CD4-positive, alpha-beta T cell (primary cell): Measurements from ENCODE around the gene SKA3. TPM values are rescaled to one million over a fixed set of nuclear protein-coding genes. Genes with fewer than 3 reads are reported as not detected.

ENCODE experiments used
- ATAC-seq: fragments of 200-7000 bp; cut with Tn5 transposase; one replicate; pipeline ENCODE4 v1.10.0; 2022; ENCODE audit warnings: mild to moderate bottlenecking; ENCODE audit not compliant: poor library complexity
- CTCF ChIA-PET: fragments of 350-600 bp; sonication (Branson Sonifier 250); formaldehyde crosslinking; loops from one replicate; lab custom pipeline; 2021; ENCODE audit warnings: antibody characterized with exemption, inconsistent platforms; lab: Charles Lee
- POLR2A ChIA-PET: fragments of 350-600 bp; sonication (Branson Sonifier 250); formaldehyde crosslinking; loops from one replicate; lab custom pipeline; 2021; ENCODE audit warnings: antibody characterized with exemption, inconsistent platforms; lab: Charles Lee
- DNase-seq, 14 experiments: peaks; one replicate each; pipeline ENCODE4 v3.0.0-alpha.2; 2013 to 2020; ENCODE audit warnings: mixed read lengths in 2 of 14
- H3K27ac ChIP-seq, 2 donors: one replicate each; pipeline versions ENCODE4 v1.5.1 to v1.7.0; 2013; ENCODE audit warnings: low read length in 2 of 2, low read depth in 1 of 2, mild to moderate bottlenecking in 1 of 2
- H3K27me3 ChIP-seq, 2 experiments: 1 replicate in 1 of 2; 2 replicates in 1 of 2; pipeline versions ENCODE4 v1.6.1 to v1.7.0; 2013; ENCODE audit warnings: low read length in 2 of 2, control low read depth in 1 of 2, mild to moderate bottlenecking in 1 of 2, moderate library complexity in 1 of 2; ENCODE audit not compliant: insufficient read depth in 2 of 2, control insufficient read depth in 1 of 2
- H3K36me3 ChIP-seq: one replicate; pipeline ENCODE4 v1.6.1; 2013; ENCODE audit warnings: low read length, control low read depth; ENCODE audit not compliant: insufficient read depth
- H3K4me1 ChIP-seq: one replicate; pipeline ENCODE4 v1.6.1; 2013; ENCODE audit warnings: low read length, control low read depth; ENCODE audit not compliant: insufficient read depth
- H3K4me3 ChIP-seq: one replicate; pipeline ENCODE4 v1.5.1; 2013; ENCODE audit warnings: mild to moderate bottlenecking, low read length, moderate library complexity
- H3K9me3 ChIP-seq, 2 experiments: 1 replicate in 1 of 2; 2 replicates in 1 of 2; pipeline versions ENCODE4 v1.6.1 to v1.7.0; 2013; ENCODE audit warnings: low read length in 2 of 2, mild to moderate bottlenecking in 2 of 2, control low read depth in 1 of 2, moderate library complexity in 1 of 2; ENCODE audit not compliant: control insufficient read depth in 1 of 2, insufficient read depth in 1 of 2
- H3K27ac Mint-ChIP-seq: one replicate; pipeline ENCODE4 v1.8.0; 2020; ENCODE audit warnings: mixed read lengths
- H3K27me3 Mint-ChIP-seq: one replicate; pipeline ENCODE4 v1.8.0; 2021; ENCODE audit warnings: mixed read lengths
- H3K36me3 Mint-ChIP-seq: one replicate; pipeline ENCODE4 v1.8.0; 2021; ENCODE audit warnings: low read depth, mixed read lengths
- H3K4me1 Mint-ChIP-seq: one replicate; pipeline ENCODE4 v1.8.0; 2021; ENCODE audit warnings: low read depth, mixed read lengths
- H3K4me3 Mint-ChIP-seq: one replicate; pipeline ENCODE4 v1.8.0; 2020; ENCODE audit warnings: mild to moderate bottlenecking, mixed read lengths
- H3K9me3 Mint-ChIP-seq: one replicate; pipeline ENCODE4 v1.8.0; 2020; ENCODE audit warnings: mixed read lengths
- intact Hi-C, 2 experiments: fragments of 100-400 bp; cut with DNase I in 1 of 2; cut with micrococcal nuclease in 1 of 2; formaldehyde crosslinking; loops; one replicate each; pipeline versions ENCODE4 v1.15.1 to v1.9.0; 2023 to 2025; cut with DNase I, micrococcal nuclease
- total RNA-seq, 174 experiments: library from RNA in 2 of 174; stranded (reverse) in 2 of 174; gene quantifications; one replicate each; pipeline ENCODE4 v1.2.3 and lab custom pipeline; 2021 to 2026
- TF ChIP-seq, protein P1 (sequence below): fragments of 200-600 bp; IDR thresholded peaks from one replicate; pipeline ENCODE4 v1.8.0; 2022; ENCODE audit warnings: antibody characterized with exemption, mild to moderate bottlenecking

Gene SKA3
- total RNA-seq, 2 experiments from 2014 or later: 0.30 TPM; not detected in 1

DNA sequence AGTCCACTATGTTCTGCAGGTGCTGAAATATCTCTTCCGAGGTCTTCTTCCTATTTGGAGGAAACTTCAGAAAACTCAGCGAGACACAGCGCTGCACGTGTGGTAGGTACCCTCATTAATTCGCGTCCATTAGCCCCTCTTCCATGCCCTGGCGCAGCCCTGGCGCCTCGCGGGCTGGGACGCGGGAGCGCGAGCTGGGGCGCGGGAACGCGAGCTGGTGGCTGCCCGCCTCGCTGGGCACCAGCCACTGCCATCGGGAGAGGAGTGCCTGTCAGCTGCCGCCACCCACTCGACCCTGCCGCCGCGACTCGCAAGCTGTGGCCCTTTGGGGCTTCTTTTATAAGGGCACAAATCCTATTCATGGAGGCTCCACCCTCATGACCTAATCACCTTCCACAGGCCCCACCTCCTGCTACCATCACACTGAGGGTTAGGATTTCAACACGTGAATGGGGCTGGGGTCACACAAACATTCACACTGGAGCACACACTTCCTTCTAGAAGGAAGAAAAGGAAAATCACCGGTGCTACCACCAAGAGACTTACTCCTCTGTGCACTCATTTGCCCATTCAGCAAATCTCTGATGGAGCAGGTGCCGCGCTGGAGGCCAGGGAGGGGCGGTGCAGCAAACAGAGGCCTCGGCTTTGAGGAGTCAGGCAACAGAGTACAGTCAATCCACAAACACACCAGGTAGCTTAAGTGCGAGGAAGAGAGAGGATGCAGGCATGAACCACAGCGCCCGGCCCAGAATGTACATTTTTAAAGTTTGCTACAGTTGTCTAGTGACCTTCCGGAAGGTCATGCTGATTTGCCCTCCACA is 71.9 kb downstream of the SKA3 start:
- H3K4me1 Mint-ChIP-seq: no peaks in the 10 kb centered on the region
- intact Hi-C loops: no loop called here
- CTCF ChIA-PET: no interaction called here
- H3K4me3 ChIP-seq: no peak overlapping the region
- no peaks in the 10 kb centered on the region for H3K4me1 ChIP-seq
- no peak overlapping the region for H3K4me3 Mint-ChIP-seq
- H3K36me3 ChIP-seq: no peaks in the 10 kb centered on the region
- H3K9me3 ChIP-seq: no peaks in the 10 kb centered on the region
- POLR2A ChIA-PET: no interaction called here
- no peak overlapping the region for H3K27ac ChIP-seq
- H3K27me3 Mint-ChIP-seq: no peaks in the 10 kb centered on the region
- no peak overlapping the region for H3K27ac Mint-ChIP-seq
- no peaks in the 10 kb centered on the region for H3K9me3 Mint-ChIP-seq
- H3K36me3 Mint-ChIP-seq: no peaks in the 10 kb centered on the region
- no peak for ATAC-seq
- TF ChIP-seq, protein P1, sequence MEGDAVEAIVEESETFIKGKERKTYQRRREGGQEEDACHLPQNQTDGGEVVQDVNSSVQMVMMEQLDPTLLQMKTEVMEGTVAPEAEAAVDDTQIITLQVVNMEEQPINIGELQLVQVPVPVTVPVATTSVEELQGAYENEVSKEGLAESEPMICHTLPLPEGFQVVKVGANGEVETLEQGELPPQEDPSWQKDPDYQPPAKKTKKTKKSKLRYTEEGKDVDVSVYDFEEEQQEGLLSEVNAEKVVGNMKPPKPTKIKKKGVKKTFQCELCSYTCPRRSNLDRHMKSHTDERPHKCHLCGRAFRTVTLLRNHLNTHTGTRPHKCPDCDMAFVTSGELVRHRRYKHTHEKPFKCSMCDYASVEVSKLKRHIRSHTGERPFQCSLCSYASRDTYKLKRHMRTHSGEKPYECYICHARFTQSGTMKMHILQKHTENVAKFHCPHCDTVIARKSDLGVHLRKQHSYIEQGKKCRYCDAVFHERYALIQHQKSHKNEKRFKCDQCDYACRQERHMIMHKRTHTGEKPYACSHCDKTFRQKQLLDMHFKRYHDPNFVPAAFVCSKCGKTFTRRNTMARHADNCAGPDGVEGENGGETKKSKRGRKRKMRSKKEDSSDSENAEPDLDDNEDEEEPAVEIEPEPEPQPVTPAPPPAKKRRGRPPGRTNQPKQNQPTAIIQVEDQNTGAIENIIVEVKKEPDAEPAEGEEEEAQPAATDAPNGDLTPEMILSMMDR: no peak
- no peaks in the 10 kb centered on the region for H3K27me3 ChIP-seq
- DNase-seq: no peak

Other genes starting within 250 kb of the SKA3 start
- 1 to 10 TPM; 6.2 to 6.5 TPM for gene LATS2, start 115.0 kb downstream of the SKA3 start, total RNA-seq
- gene SAP18, start 36.4 kb downstream of the SKA3 start, total RNA-seq: 100 to 1,000 TPM; 240 to 259 TPM
- 10 to 100 TPM; 10.0 to 10.5 TPM for gene MRPL57, start 106 bp upstream of the SKA3 start, total RNA-seq